Natural killer cell treated with Interleukin-12 subunit alpha and Interleukin-12 subunit beta and Interleukin-15 and Interleukin-18, amount 100 ng/mL, for 72 hours (primary cell): ENCODE measurements around the gene L1CAM. TPM values are rescaled to one million over a fixed set of nuclear protein-coding genes. Genes with fewer than 3 reads are reported as not detected.
A peak's percentile ranks its signal among the peaks of the same experiment; 100 is the strongest.

Experiments
- ATAC-seq, 2 donors: fragments of 150-1000 bp; cut with Tn5 transposase in 1 of 2; sonication (Bioruptor Pico), chemical (Tn5 transposase) in 1 of 2; 2 replicates each; pipeline ENCODE4 v1.10.0; 2021
- DNase-seq: peaks from one replicate; pipeline ENCODE4 v3.0.0; 2022; ENCODE audit warnings: low spot score
- H3K27ac Mint-ChIP-seq, 2 donors: 1 replicate in 1 of 2; 2 replicates in 1 of 2; pipeline ENCODE4 v1.8.0; 2022; ENCODE audit warnings: mixed read lengths in 2 of 2, mild to moderate bottlenecking in 1 of 2, moderate library complexity in 1 of 2
- H3K27me3 Mint-ChIP-seq, 2 donors: 1 replicate in 1 of 2; 2 replicates in 1 of 2; pipeline ENCODE4 v1.8.0; 2022; ENCODE audit warnings: mixed read lengths in 2 of 2
- H3K36me3 Mint-ChIP-seq: one replicate; pipeline ENCODE4 v1.8.0; 2022; ENCODE audit warnings: mixed read lengths
- H3K4me1 Mint-ChIP-seq, 2 donors: 1 replicate in 1 of 2; 2 replicates in 1 of 2; pipeline ENCODE4 v1.8.0; 2022; ENCODE audit warnings: low read depth in 2 of 2, mixed read lengths in 2 of 2, mild to moderate bottlenecking in 1 of 2
- H3K4me3 Mint-ChIP-seq: one replicate; pipeline ENCODE4 v1.8.0; 2022; ENCODE audit warnings: mixed read lengths
- H3K9me3 Mint-ChIP-seq: 2 replicates; pipeline ENCODE4 v1.8.0; 2022; ENCODE audit warnings: mixed read lengths
- total RNA-seq, 2 donors: library from RNA; stranded (reverse); gene quantifications; one replicate each; pipeline ENCODE4 v1.2.3, GENCODE V29; 2022

The L1CAM gene
- total RNA-seq, 2 donors from 2014 or later = 0.74 to 1.2 TPM

GRCh38 chrX:153928846-153929245, 42.9 kb upstream of the L1CAM start:
- H3K4me1 Mint-ChIP-seq = peaks cover 21 to 38% of the 10 kb centered on the region in 2 donors
- no peak for ATAC-seq
- peak overlapping the region; percentile 84 for H3K4me3 Mint-ChIP-seq
- no peaks in the 10 kb centered on the region for H3K27me3 Mint-ChIP-seq
- H3K9me3 Mint-ChIP-seq = no peaks in the 10 kb centered on the region
- peak overlapping the region; percentile 88 to 95 for H3K27ac Mint-ChIP-seq
- no peak for DNase-seq
- H3K36me3 Mint-ChIP-seq = no peaks in the 10 kb centered on the region

DNA sequence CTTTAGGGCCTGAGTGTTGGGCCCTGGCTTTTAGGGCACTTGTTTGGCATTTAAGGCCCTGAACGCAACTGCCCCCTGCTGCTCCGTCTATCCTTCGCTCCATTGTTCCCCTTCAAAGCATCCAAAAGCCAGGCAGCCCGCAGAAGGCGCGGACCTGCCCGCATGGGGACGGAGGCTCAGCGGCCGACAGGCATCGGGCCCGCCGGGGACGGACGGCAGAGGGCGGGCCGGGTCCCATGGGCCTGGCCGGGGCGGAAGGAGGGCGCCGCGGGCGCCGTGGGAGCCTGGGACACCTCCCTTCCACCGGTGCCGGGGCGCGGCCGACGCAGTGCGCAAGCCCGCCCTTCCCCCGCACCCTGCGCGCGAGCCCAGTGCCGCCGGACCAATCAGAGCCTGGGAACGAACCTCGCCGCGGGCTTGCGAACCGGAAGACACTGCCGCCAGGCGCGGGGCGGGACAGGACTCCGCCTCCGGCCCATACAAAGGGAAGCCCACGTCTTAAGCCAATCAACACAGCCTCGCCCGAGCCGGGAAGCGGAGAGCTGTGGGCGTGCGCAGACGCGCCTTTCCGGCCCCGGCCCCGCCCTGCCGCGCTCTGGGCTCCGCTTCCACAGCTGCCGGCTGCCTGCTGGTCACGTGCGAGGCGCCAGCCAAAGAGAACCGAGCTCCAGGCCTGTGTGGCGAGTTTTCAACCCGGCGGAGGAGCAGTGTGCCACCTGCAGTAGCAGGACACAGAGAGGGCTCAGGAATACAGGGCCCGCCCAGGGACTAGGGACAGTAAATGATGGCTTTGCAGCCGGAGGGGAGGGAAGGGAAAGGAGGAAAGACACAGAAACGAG, 42.2 kb upstream of the L1CAM start:
- H3K4me1 Mint-ChIP-seq = peaks cover 21 to 40% of the 10 kb centered on the region in 2 donors
- H3K27ac Mint-ChIP-seq = peak overlapping the region; percentile 93 to 95
- ATAC-seq = peak; percentile 87 to 91
- no peaks in the 10 kb centered on the region for H3K36me3 Mint-ChIP-seq
- H3K9me3 Mint-ChIP-seq = no peaks in the 10 kb centered on the region
- H3K4me3 Mint-ChIP-seq = peak overlapping the region; percentile 89
- H3K27me3 Mint-ChIP-seq = no peaks in the 10 kb centered on the region
- peak; percentile 98 for DNase-seq

- H3K36me3 Mint-ChIP-seq = no peaks in the 10 kb centered on the region
- DNase-seq = no peak
- H3K27ac Mint-ChIP-seq = peak overlapping the region; percentile 93 to 95
- no peak for ATAC-seq
- peaks cover 24 to 42% of the 10 kb centered on the region in 2 donors for H3K4me1 Mint-ChIP-seq
- no peaks in the 10 kb centered on the region for H3K9me3 Mint-ChIP-seq
- peak overlapping the region; percentile 89 for H3K4me3 Mint-ChIP-seq
- no peaks in the 10 kb centered on the region for H3K27me3 Mint-ChIP-seq
Observed at GRCh38 chrX:153927672-153927921, 41.6 kb upstream of the L1CAM start.

GRCh38 chrX:153926858-153927671, 41.1 kb upstream of the L1CAM start:
- H3K27ac Mint-ChIP-seq = peak overlapping the region; percentile 93 to 95
- H3K4me3 Mint-ChIP-seq = peak overlapping the region; percentile 89
- H3K4me1 Mint-ChIP-seq = peaks cover 30 to 47% of the 10 kb centered on the region in 2 donors
- peak; percentile 65 to 71 for ATAC-seq
- DNase-seq = peak; percentile 90
- H3K27me3 Mint-ChIP-seq = no peaks in the 10 kb centered on the region
- no peaks in the 10 kb centered on the region for H3K9me3 Mint-ChIP-seq
- no peaks in the 10 kb centered on the region for H3K36me3 Mint-ChIP-seq

- DNase-seq = no peak
- H3K36me3 Mint-ChIP-seq = no peaks in the 10 kb centered on the region
- H3K27ac Mint-ChIP-seq = peak overlapping the region; percentile 93 to 95
- H3K4me1 Mint-ChIP-seq = peaks cover 30 to 45% of the 10 kb centered on the region in 2 donors
- ATAC-seq = peak; percentile 1 to 8
- no peaks in the 10 kb centered on the region for H3K9me3 Mint-ChIP-seq
- peak overlapping the region; percentile 89 for H3K4me3 Mint-ChIP-seq
- no peaks in the 10 kb centered on the region for H3K27me3 Mint-ChIP-seq
Observed at GRCh38 chrX:153926552-153926857, 40.5 kb upstream of the L1CAM start.

DNA sequence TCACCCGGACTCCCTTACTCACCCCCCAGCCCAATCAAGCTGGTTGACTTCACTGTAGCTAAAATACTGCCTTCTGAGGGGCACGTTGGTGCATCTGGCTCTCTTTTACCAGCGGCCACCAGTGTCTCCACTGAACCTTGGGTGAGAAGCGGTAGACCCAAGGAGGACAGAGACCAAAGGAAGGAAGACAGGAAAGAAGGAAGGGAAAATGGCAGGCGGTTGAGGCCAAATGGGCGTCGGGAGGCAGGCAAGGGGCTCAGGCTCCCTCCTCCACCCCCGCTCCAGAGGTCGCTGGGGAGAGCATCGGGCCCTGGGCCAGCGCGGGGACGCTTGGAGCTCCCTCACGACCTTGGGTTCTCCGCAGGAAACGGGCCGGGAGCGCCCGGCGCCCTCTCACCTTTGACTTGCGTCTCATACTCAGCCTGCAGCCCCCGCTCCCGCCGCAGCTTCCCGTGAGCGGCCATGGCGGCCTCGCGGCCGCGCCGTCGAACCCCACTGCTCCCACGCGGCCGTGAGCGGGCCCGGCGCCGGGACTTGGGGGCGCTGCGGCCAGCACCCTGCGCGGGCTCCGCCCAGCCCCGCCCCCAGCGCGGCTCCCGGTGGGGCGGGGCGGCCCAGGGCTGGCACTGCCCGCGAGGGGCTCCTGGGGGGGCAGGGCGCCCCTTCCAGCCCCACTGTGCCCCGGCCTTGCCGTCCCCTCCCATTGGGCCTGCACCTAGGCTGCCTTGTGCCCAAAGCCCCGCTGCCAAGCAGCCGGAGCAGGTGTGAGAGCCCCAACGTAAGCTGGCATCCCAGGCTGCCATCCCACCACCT, 40.0 kb upstream of the L1CAM start, which contains the start of gene ARHGAP4:
Gene ARHGAP4 (minus strand): TSS at position 526 of the 813 bp plus-strand sequence. CDS start 62 bp downstream, at position 464.
- DNase-seq = peak; percentile 78
- H3K4me1 Mint-ChIP-seq = peaks cover 26 to 43% of the 10 kb centered on the region in 2 donors
- H3K4me3 Mint-ChIP-seq = peak within 1 kb of the TSS; percentile 89
- H3K36me3 Mint-ChIP-seq = no peaks in the 10 kb centered on the region
- no peaks in the 10 kb centered on the region for H3K9me3 Mint-ChIP-seq
- H3K27ac Mint-ChIP-seq = peak within 1 kb of the TSS; percentile 93 to 95
- peak; percentile 25 to 39 for ATAC-seq
- H3K27me3 Mint-ChIP-seq = no peaks in the 10 kb centered on the region

DNA sequence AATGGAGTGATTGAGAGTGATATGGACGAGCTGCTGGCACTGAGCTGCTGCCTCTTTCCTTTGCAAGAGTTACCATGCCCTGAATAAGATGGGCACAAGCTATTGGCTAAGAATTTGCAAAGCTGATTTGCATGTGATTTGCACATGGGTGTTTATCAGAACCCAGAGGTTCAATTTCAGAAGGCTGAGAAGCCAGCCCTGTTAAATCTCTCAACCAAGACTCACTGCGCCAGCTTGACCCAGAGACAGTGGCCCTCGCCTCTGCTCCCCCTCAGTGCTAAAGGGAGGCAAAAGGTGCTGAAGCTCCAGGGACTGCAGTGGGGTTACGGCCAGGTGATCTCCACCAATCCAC, 39.4 kb upstream of the L1CAM start:
- H3K36me3 Mint-ChIP-seq = no peaks in the 10 kb centered on the region
- DNase-seq = no peak

GRCh38 chrX:153924149-153924861, 38.3 kb upstream of the L1CAM start:
- H3K4me3 Mint-ChIP-seq = peak overlapping the region; percentile 88
- peak overlapping the region; percentile 93 to 95 for H3K27ac Mint-ChIP-seq
- H3K9me3 Mint-ChIP-seq = no peaks in the 10 kb centered on the region
- H3K4me1 Mint-ChIP-seq = peaks cover 26 to 41% of the 10 kb centered on the region in 2 donors
- no peaks in the 10 kb centered on the region for H3K36me3 Mint-ChIP-seq
- DNase-seq = no peak
- no peaks in the 10 kb centered on the region for H3K27me3 Mint-ChIP-seq
- no peak for ATAC-seq

More for the DNA sequence above, 39.4 kb upstream of the L1CAM start:
- Mint-ChIP-seq H3K4me3 (peak overlapping the region; percentile 88), H3K4me1 (peaks cover 26 to 43% of the 10 kb centered on the region in 2 donors), H3K27me3 (no peaks in the 10 kb centered on the region), H3K9me3 (no peaks in the 10 kb centered on the region), H3K27ac (peak overlapping the region; percentile 93 to 95)
- no peak for ATAC-seq

GRCh38 chrX:153922932-153923857, 37.2 kb upstream of the L1CAM start:
- peaks cover 23 to 37% of the 10 kb centered on the region in 2 donors for H3K4me1 Mint-ChIP-seq
- no peak for DNase-seq
- H3K27me3 Mint-ChIP-seq = no peaks in the 10 kb centered on the region
- peak overlapping the region; percentile 88 for H3K4me3 Mint-ChIP-seq
- H3K9me3 Mint-ChIP-seq = no peaks in the 10 kb centered on the region
- ATAC-seq = no peak
- H3K27ac Mint-ChIP-seq = peak overlapping the region; percentile 93 to 95
- no peaks in the 10 kb centered on the region for H3K36me3 Mint-ChIP-seq

DNA sequence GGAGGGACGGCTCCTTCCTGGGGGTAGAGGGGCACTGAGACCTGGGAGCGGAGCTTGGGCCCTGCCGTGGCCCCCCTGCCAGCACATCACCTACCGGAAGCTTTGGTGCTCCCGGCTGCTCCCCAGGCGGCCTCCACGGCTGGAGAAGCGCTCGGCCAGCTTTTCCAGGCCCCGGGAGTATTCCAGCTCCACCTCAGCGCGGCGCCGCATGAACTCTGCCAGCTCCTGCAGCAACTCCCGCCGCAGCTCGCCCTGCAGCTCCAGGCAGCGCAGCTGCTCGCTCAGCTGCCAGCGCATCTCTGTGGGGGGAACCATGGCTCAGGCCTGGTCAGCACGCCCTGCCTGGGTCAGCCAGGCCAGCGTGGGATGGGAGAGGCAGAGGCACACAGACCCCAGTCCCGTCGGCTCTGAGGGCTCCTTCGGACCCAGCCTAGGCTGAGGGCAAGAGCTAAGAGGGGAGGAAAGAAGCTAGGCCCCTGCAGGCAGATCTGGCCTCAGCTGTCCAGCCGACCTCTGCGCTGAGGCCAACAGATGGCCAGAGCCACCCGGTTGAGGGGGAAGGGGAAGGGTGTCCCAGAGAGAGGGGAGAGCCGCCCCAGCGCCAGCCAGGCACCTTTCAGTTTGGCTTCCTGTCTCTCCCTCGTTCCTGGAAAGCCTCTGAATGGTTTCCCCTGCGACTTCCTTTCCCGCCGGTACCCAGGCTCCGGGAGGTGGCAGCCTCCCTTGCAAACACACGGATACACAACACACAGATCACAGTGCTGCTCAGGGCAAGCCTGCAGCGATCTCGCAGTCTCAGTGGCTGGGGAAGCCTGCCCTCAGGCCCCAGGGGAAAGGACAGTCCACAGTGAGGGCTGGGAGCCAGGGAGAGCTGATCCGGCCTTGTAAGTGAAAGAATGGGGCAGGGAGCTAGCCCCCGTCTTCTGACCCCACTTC, 35.8 kb upstream of the L1CAM start:
- Mint-ChIP-seq H3K9me3 (no peaks in the 10 kb centered on the region), H3K27ac (peak overlapping the region; percentile 93 to 95), H3K27me3 (no peaks in the 10 kb centered on the region), H3K36me3 (peaks cover 5% of the 10 kb centered on the region), H3K4me3 (peak overlapping the region; percentile 88), H3K4me1 (peaks cover 23 to 31% of the 10 kb centered on the region in 2 donors)
- ATAC-seq = peak in 1 of 2 donors; percentile 1
- DNase-seq = no peak

GRCh38 chrX:153921070-153921469, 35.1 kb upstream of the L1CAM start:
- Mint-ChIP-seq H3K4me3 (no peak overlapping the region), H3K27me3 (no peaks in the 10 kb centered on the region), H3K9me3 (no peaks in the 10 kb centered on the region), H3K36me3 (peaks cover 5% of the 10 kb centered on the region), H3K4me1 (peaks cover 26 to 28% of the 10 kb centered on the region in 2 donors), H3K27ac (no peak overlapping the region)
- ATAC-seq = no peak
- DNase-seq = no peak
